Measurements from ENCODE around the gene ARMC7.
A peak's percentile ranks its signal among the peaks of the same experiment; 100 is the strongest.
"Not testable (repeated sequence)": the region's sequence is repeated elsewhere in the genome, so short reads cannot be mapped to it uniquely, and the experiment has no call there.

Gene ARMC7

GRCh38 chr17:75109407-75110233 lies at the start of gene ARMC7:
TSS of gene ARMC7 (plus strand) at chr17:75109969. CDS start at chr17:75110289, 320 bp downstream.
- peak; percentile 85 to 86 for DNase-seq

GRCh38 chr17:75060434-75061054 lies 49.2 kb upstream of the ARMC7 start:
- no peak for DNase-seq

DNA sequence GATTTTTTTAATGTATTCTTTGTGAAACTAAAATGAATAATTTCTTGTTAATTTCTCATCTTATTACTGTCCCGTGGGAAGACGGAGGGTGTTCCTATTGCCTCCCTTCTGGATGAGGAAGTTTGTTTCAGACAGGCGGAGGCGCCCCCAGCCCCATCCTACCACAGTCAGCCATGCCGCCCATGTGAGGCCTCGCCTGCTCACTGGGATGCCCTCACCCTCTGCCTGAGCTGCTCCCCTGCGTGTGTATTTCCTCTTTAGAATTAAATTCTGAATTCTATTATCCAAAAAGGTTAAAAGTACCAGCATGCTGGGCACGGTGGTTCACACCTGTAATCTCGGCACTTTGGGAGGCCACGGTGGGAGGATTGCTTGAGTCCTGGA lies 48.7 kb upstream of the ARMC7 start:
- DNase-seq: no peak

DNA sequence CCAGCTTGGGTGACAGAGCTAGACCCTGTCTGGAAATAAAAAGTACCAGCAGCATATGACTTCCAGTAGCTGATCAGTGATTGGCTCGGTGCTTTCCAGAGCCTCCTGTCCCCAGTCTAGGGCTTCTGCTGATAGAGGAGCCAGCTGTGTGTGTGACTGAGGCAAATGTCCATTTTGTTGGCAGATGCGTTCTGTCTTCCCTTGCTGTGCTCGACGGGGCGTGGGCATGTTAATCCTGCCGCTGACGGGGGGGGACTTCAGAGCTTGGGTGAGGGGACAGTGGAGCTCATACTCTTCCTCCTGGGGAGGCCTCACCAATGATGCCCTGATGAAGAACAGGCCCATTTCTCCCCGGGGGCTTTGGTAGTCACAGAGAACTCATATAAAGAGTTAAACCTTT lies 48.2 kb upstream of the ARMC7 start:
- no peak for DNase-seq

- no peak for DNase-seq
Observed at GRCh38 chr17:75063201-75063600, 46.6 kb upstream of the ARMC7 start.

DNA sequence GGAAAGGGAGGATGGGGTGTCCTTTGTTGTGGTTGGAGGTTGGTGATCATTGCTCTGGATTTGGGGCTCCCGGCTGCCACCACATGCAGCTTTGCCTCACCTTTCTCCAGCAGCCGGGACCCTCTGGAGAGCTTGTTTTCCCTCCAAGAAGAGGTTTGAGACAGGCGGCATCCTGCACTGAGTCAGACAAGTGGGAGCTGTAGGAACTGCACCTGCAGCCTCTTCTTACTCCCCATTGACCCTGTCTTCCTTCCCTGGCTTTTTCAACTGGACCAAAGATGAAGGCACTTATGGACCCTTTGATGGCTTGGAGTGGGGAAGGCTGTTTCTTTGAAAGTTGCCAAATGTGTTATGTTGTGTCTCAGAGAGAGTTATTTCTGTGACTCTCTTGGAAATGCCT lies 46.1 kb upstream of the ARMC7 start:
- no peak for DNase-seq

DNA sequence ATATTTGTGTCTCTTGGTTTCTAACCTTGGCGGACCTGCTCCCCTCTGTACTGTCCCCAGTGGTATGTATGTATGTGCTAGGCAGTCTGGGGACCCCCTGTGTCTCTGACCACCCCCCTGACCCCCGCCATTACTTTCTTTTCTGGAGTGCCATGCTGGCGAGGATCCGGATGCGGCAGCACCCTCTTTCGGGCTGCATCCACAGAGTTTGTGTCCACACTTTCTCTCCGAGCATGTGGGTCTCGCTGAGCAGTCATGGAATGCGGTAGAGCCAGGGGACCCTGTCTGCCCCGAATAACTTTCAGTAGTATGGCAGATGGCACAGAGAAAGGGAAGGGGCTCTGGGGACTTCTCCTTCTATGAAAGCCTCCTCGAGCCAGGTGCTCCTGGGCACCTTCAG lies 45.7 kb upstream of the ARMC7 start:
- DNase-seq: no peak

- no peak for DNase-seq
Observed at GRCh38 chr17:75064460-75064859, 45.3 kb upstream of the ARMC7 start.

GRCh38 chr17:75064867-75065561 lies 44.8 kb upstream of the ARMC7 start:
- no peak for DNase-seq

- DNase-seq: no peak
Observed at GRCh38 chr17:75065562-75066151, 44.1 kb upstream of the ARMC7 start.

GRCh38 chr17:75067856-75068255 lies 41.9 kb upstream of the ARMC7 start:
- DNase-seq: no peak

- no peak for DNase-seq
Observed at GRCh38 chr17:75068750-75069149, 41.0 kb upstream of the ARMC7 start.

- no peak for DNase-seq
Observed at GRCh38 chr17:75069783-75070182, 40.0 kb upstream of the ARMC7 start.

DNA sequence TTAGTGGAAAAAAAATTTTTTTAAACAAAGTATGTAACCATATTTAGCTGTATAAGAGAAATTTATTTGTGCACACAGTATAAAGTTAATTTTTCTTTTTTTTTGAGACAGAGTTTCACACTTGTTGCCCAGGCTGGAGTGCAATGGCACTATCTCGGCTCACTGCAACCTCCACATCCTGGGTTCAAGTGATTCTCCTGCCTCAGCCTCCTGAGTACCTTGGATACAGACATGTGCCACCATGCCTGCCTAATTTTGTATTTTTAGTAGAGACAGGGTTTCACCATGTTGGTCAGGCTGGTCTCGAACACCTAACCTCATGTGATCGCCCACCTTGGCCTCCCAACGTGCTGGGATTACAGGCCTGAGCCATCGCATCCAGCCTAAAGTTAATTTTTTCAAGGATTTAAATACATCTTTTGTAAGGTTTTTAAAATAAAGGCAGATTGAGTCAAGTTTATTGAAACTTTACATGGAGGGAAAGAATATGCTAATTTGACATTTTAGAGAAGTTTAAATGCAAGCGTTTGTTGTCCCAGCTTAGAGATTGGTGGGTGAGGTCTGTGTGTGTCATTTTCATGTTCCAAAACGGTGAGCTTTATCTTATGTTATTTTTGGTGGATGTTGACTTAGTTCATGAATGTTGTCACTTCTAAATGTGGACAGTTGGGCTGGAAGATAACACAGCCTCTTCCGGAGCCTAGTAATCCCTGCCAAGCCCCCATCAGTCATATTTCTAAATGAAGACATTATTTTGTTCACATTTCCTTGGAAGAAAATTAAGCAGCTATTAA lies 38.1 kb upstream of the ARMC7 start:
- not testable (repeated sequence) for DNase-seq

DNA sequence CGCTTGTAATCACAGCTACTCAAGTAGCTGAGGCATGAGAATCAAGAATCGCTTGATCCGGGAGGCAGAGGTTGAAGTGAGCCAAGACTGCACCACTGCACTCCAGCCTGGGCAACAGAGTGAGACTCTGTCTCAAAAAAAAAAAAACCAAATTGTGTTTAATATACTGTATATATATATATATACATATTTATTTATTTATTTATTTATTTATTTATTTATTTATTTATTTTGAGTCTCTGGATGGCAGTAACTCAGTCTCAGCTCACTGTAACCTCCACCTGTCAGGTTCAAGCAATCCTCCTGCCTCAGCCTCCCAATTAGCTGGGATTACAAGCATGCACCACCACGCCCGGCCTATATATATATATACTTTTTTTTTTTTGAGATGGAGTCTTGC lies 36.9 kb upstream of the ARMC7 start:
- DNase-seq: not testable (repeated sequence)

- DNase-seq: no peak
Observed at GRCh38 chr17:75073618-75074047, 36.1 kb upstream of the ARMC7 start.

- DNase-seq: no peak
Observed at GRCh38 chr17:75074532-75074931, 35.2 kb upstream of the ARMC7 start.

GRCh38 chr17:75075597-75076336 lies 34.0 kb upstream of the ARMC7 start:
- DNase-seq: no peak

GRCh38 chr17:75077072-75077495 lies 32.7 kb upstream of the ARMC7 start:
- DNase-seq: no peak

DNA sequence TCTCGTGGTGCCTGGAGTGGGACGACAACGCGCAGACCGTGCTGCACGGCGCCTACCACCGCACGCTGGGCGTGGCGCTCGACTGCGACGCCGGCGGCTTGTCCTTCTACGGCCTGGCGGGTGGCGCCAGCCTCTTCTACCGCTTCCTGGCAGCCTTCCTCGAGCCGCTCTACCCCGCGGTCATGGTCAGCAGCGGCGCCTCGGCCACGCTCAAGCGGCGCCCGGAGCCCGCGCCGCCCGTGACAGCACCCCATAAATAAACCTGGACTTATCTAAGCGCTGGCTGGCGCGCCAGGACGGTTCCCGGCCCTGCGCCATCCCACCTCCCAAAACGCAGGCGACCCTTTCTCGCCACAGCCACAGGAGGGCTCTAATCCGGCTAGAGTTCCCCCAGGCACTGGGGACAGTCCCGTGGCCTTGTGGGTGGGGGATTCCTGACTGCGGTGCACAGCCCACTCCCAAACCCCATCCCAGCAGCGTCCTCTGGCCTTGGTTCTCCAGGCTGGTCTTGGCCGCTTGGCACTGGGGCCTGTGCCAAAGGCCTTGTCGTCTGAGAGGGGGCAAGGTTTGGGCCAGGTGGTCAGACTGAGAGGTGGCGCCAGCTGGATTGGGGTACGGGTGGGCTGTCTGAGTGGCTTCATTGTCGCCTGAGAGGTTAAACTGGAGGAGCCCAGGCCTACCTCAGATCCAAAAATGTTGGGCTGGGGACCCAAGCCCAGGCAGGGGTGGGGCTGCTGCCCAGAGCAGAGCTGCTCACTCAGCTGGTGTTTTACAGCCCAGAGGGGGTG lies 32.1 kb upstream of the ARMC7 start:
- DNase-seq: peak in 1 of 2 experiments; percentile 19
